ENCODE data around the gene TRPM1.

Gene TRPM1

DNA sequence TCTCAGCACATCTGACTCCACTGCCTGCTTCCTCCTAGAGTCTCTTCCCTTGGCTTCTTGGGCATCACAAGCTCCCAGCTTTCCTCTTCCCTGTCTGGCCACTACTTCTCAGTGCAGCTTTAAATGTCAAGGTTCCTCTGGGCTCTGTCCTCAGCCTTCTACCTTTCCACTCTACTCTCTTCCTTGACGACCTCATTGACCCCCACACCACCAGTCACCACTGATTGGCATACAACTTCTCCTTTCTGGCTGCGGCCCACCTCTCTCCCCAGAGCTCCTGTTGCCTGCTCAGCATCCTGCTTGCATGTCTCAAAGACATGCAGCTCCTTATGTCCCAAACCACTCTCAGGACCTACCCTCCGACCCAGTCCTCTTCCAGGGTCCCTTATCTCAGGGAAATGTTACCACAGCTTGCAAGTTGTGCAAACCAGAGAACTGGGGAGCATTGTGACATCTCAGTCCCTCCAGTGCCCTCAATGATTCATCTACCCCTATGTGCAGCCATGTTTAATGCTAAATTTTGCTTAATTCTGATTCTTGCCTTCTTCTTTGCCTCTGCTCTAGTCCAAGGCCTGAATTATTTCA lies 49.9 kb downstream of the TRPM1 start:
- no peak for DNase-seq
- TF ChIP-seq, protein P1, sequence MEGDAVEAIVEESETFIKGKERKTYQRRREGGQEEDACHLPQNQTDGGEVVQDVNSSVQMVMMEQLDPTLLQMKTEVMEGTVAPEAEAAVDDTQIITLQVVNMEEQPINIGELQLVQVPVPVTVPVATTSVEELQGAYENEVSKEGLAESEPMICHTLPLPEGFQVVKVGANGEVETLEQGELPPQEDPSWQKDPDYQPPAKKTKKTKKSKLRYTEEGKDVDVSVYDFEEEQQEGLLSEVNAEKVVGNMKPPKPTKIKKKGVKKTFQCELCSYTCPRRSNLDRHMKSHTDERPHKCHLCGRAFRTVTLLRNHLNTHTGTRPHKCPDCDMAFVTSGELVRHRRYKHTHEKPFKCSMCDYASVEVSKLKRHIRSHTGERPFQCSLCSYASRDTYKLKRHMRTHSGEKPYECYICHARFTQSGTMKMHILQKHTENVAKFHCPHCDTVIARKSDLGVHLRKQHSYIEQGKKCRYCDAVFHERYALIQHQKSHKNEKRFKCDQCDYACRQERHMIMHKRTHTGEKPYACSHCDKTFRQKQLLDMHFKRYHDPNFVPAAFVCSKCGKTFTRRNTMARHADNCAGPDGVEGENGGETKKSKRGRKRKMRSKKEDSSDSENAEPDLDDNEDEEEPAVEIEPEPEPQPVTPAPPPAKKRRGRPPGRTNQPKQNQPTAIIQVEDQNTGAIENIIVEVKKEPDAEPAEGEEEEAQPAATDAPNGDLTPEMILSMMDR (IDR thresholded peaks at IDR 0.05; ENCODE audit: low read depth, low read length) = no peak

DNA sequence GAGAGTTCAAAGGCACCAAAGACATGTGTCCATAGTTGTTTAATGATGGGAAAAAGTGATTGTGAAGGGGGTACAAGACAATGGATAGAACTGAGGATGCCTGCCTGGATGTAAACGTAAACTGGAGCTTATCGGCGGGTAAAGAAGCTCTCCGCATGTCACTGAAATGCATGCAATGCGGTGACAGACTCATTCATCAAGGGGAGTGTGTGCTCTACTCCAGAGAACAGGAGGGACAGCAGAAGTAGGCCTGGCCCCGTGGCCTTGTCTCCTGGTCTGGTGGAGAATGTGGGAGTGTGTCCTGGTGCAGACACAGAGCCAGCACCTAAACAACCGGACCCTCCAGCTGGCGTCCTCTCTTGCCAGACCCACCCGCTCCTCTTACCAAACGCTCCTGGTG lies 50.6 kb downstream of the TRPM1 start:
- TF ChIP-seq, protein P1 (IDR thresholded peaks at IDR 0.05; ENCODE audit: low read depth, low read length) = no peak
- Histone ChIP-seq H3K4me3 (ENCODE audit: low read depth, low read length) (no peak overlapping the region), H3K36me3 (no peaks in the 10 kb centered on the region), H3K9me3 (ENCODE audit: severe bottlenecking) (no peaks in the 10 kb centered on the region), H3K27ac (no peak overlapping the region), H3K27me3 (ENCODE audit: insufficient read depth, low read depth, severe bottlenecking) (no peaks in the 10 kb centered on the region)
- DNase-seq = no peak

More for the DNA sequence above, 49.9 kb downstream of the TRPM1 start:
- Histone ChIP-seq H3K27me3 (ENCODE audit: insufficient read depth, low read depth, severe bottlenecking) (no peaks in the 10 kb centered on the region), H3K27ac (no peak overlapping the region), H3K4me3 (ENCODE audit: low read depth, low read length) (no peak overlapping the region), H3K9me3 (ENCODE audit: severe bottlenecking) (no peaks in the 10 kb centered on the region), H3K36me3 (no peaks in the 10 kb centered on the region)

DNA sequence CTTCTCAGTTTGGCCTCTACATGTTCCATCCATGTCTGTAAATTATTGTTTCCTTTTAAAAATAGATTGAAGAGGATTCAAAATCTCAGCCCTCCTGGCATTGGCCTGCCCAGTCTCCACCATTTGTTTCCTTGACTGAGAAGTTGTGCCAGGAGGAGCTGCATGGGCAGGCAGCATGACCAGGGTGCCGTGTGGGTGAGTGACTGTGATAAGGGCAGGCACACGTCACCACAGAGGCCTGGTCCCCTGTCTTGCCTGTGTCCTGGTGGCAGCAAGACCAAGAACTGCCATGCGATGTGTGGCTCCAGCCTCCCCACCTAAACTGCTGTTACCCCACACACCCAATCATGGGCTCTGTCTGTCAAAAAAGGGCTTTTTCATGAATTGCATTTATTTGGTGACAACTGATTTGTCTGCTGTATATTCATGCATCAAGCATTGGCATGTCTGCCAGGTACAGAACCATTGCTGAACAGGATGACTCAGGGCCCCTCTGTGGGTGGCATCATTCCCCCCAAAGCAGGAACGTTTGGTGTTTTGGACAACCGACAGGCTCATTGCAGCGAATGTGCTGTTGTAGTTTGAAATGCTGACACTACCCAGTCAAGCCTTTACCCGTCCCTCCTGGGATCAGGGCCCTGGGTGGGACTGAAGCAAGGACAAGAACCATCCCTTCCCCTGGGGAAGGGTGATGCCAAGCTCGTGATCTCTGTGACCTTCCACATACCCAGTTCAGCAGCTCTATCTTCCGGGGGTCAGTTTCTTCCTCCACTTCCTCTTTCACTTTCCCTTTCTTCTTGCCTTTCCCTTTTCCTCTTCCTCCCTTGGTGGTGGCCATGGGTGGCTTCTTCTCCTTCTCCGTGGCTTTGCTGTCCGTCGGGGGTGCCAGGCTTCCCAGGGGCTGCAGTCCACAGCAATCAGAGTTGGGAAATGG lies 51.6 kb downstream of the TRPM1 start:
- Histone ChIP-seq H3K27ac (no peak overlapping the region), H3K27me3 (ENCODE audit: insufficient read depth, low read depth, severe bottlenecking) (no peaks in the 10 kb centered on the region), H3K36me3 (no peaks in the 10 kb centered on the region), H3K9me3 (ENCODE audit: severe bottlenecking) (no peaks in the 10 kb centered on the region), H3K4me3 (ENCODE audit: low read depth, low read length) (no peak overlapping the region)
- DNase-seq = no peak
- TF ChIP-seq, protein P1 (IDR thresholded peaks at IDR 0.05; ENCODE audit: low read depth, low read length) = no peak

DNA sequence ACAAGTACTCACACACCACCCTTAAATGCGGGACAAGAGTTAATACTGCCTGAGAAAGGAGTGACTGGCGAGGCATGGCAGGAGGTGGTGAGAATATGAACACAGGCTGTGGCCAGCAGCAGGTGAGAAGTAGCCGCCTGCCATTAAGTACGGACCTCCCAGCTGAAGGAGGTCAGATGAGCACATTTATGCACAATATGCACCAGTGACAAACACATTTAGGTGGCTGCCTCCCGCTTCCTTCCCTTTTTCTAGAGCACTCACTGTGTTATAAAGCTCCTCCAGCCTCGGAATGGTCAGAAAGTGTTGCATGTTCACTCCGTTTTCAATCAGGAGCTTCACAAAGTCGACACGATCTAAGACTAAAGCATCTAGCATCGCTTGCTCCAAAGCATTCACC lies 52.4 kb downstream of the TRPM1 start:
- no peaks in the 10 kb centered on the region for H3K9me3 ChIP-seq (ENCODE audit: severe bottlenecking)
- H3K36me3 ChIP-seq = no peaks in the 10 kb centered on the region
- H3K4me3 ChIP-seq (ENCODE audit: low read depth, low read length) = no peak overlapping the region
- H3K27ac ChIP-seq = no peak overlapping the region
- DNase-seq = no peak
- TF ChIP-seq, protein P1 (IDR thresholded peaks at IDR 0.05; ENCODE audit: low read depth, low read length) = no peak
- no peaks in the 10 kb centered on the region for H3K27me3 ChIP-seq (ENCODE audit: insufficient read depth, low read depth, severe bottlenecking)

DNA sequence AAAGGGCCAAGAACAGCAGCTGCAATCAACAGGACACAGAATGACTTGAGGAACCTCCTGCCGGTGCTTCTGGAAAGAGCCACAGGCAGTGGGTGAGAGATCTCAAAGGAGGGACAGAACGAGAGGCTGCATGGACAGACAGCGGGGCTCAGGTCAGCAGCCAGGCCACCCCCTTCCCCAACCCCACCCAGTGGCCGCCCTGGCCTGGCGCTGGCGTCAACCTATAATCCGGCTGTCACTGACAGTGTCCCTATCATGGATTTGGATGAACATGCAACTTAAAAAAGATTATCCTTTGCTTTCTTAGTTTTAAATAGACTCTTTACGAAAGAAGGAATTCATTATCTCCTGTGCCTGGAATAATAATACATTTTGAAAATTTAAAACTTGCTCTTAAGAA lies 54.1 kb downstream of the TRPM1 start:
- TF ChIP-seq, protein P1 (IDR thresholded peaks at IDR 0.05; ENCODE audit: low read depth, low read length) = no peak
- DNase-seq = peak; percentile 26

More for the DNA sequence above, 54.1 kb downstream of the TRPM1 start:
- no peaks in the 10 kb centered on the region for H3K9me3 ChIP-seq (ENCODE audit: severe bottlenecking)
- H3K27ac ChIP-seq = no peak overlapping the region
- no peak overlapping the region for H3K4me3 ChIP-seq (ENCODE audit: low read depth, low read length)
- H3K36me3 ChIP-seq = no peaks in the 10 kb centered on the region
- no peaks in the 10 kb centered on the region for H3K27me3 ChIP-seq (ENCODE audit: insufficient read depth, low read depth, severe bottlenecking)

Data from WERI-Rb-1 (cell line).